Spleen (tissue), 7 donors: ENCODE data around the gene IFI44.

Experiments
- POLR2A ChIP-seq, 3 donors: fragments of 450-650 bp; IDR thresholded peaks; one replicate each; pipeline ENCODE4 v1.5.1; 2017; ENCODE audit warnings: antibody characterized with exemption in 3 of 3, mild to moderate bottlenecking in 1 of 3
- TF ChIP-seq, protein P1 (sequence below), 11 experiments: fragments of 200-600 bp in 7 of 11; fragments of 450-650 bp in 4 of 11; sonication (generic) in 4 of 11; IDR thresholded peaks in 8 of 11; conservative IDR thresholded peaks in 3 of 11; 1 replicate in 7 of 11; 2 replicates in 4 of 11; pipeline versions ENCODE4 v1.4.0 to v1.8.0; 2016 to 2021; ENCODE audit warnings: antibody characterized with exemption in 11 of 11, inconsistent platforms in 4 of 11, mild to moderate bottlenecking in 1 of 11
- donor health status: DM: no; HTN: no; CAD: no; lungs with moderate emphysema.
- donor health status: DM: no; HTN: no; CAD: no.
- donor health status: DM: no; HTN: no; CAD: no.

GRCh38 chr1:78647238-78647637, 2.4 kb upstream of the IFI44 start:
- TF ChIP-seq, protein P1, sequence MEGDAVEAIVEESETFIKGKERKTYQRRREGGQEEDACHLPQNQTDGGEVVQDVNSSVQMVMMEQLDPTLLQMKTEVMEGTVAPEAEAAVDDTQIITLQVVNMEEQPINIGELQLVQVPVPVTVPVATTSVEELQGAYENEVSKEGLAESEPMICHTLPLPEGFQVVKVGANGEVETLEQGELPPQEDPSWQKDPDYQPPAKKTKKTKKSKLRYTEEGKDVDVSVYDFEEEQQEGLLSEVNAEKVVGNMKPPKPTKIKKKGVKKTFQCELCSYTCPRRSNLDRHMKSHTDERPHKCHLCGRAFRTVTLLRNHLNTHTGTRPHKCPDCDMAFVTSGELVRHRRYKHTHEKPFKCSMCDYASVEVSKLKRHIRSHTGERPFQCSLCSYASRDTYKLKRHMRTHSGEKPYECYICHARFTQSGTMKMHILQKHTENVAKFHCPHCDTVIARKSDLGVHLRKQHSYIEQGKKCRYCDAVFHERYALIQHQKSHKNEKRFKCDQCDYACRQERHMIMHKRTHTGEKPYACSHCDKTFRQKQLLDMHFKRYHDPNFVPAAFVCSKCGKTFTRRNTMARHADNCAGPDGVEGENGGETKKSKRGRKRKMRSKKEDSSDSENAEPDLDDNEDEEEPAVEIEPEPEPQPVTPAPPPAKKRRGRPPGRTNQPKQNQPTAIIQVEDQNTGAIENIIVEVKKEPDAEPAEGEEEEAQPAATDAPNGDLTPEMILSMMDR (IDR thresholded peaks at IDR 0.05 in 8 of 11, conservative IDR thresholded peaks at IDR 0.05 in 3 of 11): no peak
- TF ChIP-seq POLR2A (IDR thresholded peaks at IDR 0.05): no peak
